Stimulated activated CD4-positive, alpha-beta T cell treated with anti-CD3 and anti-CD28 coated beads, TNF-alpha, amount 100 ng/mL, for 4 hours (primary cell): ENCODE measurements around the gene NPAS1.
"Not testable (repeated sequence)": the region's sequence is repeated elsewhere in the genome, so short reads cannot be mapped to it uniquely, and the experiment has no call there.

Source experiments
- DNase-seq, 3 experiments: peaks; one replicate each; pipeline ENCODE4 v3.0.0-alpha.2; 2020; ENCODE audit warnings: low read depth in 3 of 3

The NPAS1 gene

GRCh38 chr19:46992699-46993535, 26.7 kb upstream of the NPAS1 start:
- DNase-seq: no peak

GRCh38 chr19:46993622-46994021, 26.0 kb upstream of the NPAS1 start:
- DNase-seq: no peak

- DNase-seq: no peak
These were observed 25.4 kb upstream of the NPAS1 start for GRCh38 chr19:46994141-46994686.

- no peak for DNase-seq
These were observed 24.1 kb upstream of the NPAS1 start for GRCh38 chr19:46995492-46995891.

GRCh38 chr19:46998445-46999125, 21.1 kb upstream of the NPAS1 start:
- DNase-seq: no peak

- no peak for DNase-seq
These were observed 20.3 kb upstream of the NPAS1 start for GRCh38 chr19:46999377-46999776.

- no peak for DNase-seq
These were observed 19.8 kb upstream of the NPAS1 start for GRCh38 chr19:46999878-47000277.

- DNase-seq: no peak
These were observed 19.3 kb upstream of the NPAS1 start for GRCh38 chr19:47000373-47000772.

- DNase-seq: no peak
These were observed 18.1 kb upstream of the NPAS1 start for GRCh38 chr19:47001584-47001983.

- no peak for DNase-seq
These were observed 17.4 kb upstream of the NPAS1 start for GRCh38 chr19:47002106-47002766.

GRCh38 chr19:47002853-47003610, 16.6 kb upstream of the NPAS1 start:
- no peak for DNase-seq

GRCh38 chr19:47003611-47004465, 15.8 kb upstream of the NPAS1 start:
- no peak for DNase-seq

- DNase-seq: no peak
These were observed 14.4 kb upstream of the NPAS1 start for GRCh38 chr19:47005164-47005641.

GRCh38 chr19:47005873-47006272, 13.8 kb upstream of the NPAS1 start:
- no peak for DNase-seq

GRCh38 chr19:47006496-47006895, 13.1 kb upstream of the NPAS1 start:
- DNase-seq: no peak

GRCh38 chr19:47010549-47010948, 9.1 kb upstream of the NPAS1 start:
- not testable (repeated sequence) for DNase-seq

GRCh38 chr19:47012617-47013016, 7.0 kb upstream of the NPAS1 start:
- DNase-seq: no peak

- DNase-seq: peak; percentile 28 to 49 (median 46)
These were observed 6.6 kb upstream of the NPAS1 start for GRCh38 chr19:47013041-47013517.

- no peak for DNase-seq
These were observed 714 bp upstream of the NPAS1 start for GRCh38 chr19:47018923-47019322.

- no peak for DNase-seq
These were observed 632 bp downstream of the NPAS1 start for GRCh38 chr19:47020132-47020805.
